ENCODE results near the gene TBCCD1. TPM values are rescaled to one million over a fixed set of nuclear protein-coding genes. Genes with fewer than 3 reads are reported as not detected.

The TBCCD1 gene
- total RNA-seq, 1 experiment from 2014 or later = 7.4 TPM

- no peak overlapping the region for H4K91ac ChIP-seq (ENCODE audit: insufficient read length, low read depth, low read length)
- DNase-seq = no peak
- no peaks in the 10 kb centered on the region for H3K79me1 ChIP-seq (ENCODE audit: insufficient read depth, low read depth, low read length, poor library complexity, severe bottlenecking)
- no peak overlapping the region for H4K5ac ChIP-seq (ENCODE audit: insufficient read length, low read depth, low read length)
- no peak overlapping the region for H3K4ac ChIP-seq (ENCODE audit: low read depth, low read length)
- no peak overlapping the region for H3T11ph ChIP-seq (ENCODE audit: low read length)
- H2BK20ac ChIP-seq (ENCODE audit: low read depth, low read length, poor library complexity, severe bottlenecking) = no peak overlapping the region
- no peak overlapping the region for H3K27ac Mint-ChIP-seq
- no peak overlapping the region for H2BK5ac ChIP-seq (ENCODE audit: insufficient read length, low read length)
- TF ChIP-seq CTCF (conservative IDR thresholded peaks at IDR 0.05) = no peak
- H4K20me1 ChIP-seq (ENCODE audit: control insufficient read depth, insufficient read depth, insufficient read length) = no peaks in the 10 kb centered on the region
- no peak overlapping the region for H3K14ac ChIP-seq (ENCODE audit: insufficient read depth, low read length)
- no peak overlapping the region for H3K9ac ChIP-seq (ENCODE audit: extremely low read depth, insufficient read length, low read length)
- no peaks in the 10 kb centered on the region for H3K27me3 Mint-ChIP-seq (ENCODE audit: low read depth)
- H2AFZ ChIP-seq (ENCODE audit: low read length) = no peak overlapping the region
- H3K23ac ChIP-seq (ENCODE audit: insufficient read length, low read depth, low read length) = no peak overlapping the region
- H2BK15ac ChIP-seq (ENCODE audit: low read depth, low read length) = no peak overlapping the region
- peaks cover 2% of the 10 kb centered on the region; the same call in 1 of the 2 replicates for H3K4me1 ChIP-seq (ENCODE audit: insufficient read depth, low read length)
- H3K27ac ChIP-seq (ENCODE audit: insufficient read length, low read depth, low read length) = no peak overlapping the region
- H2BK12ac ChIP-seq (ENCODE audit: insufficient read length, low read depth, low read length) = no peak overlapping the region
- H3K9me3 ChIP-seq (ENCODE audit: control insufficient read depth, low read depth, low read length) = no peaks in the 10 kb centered on the region
- no peak overlapping the region for H3K4me3 Mint-ChIP-seq
- no peak overlapping the region for H3K56ac ChIP-seq (ENCODE audit: insufficient read length, low read depth, low read length)
- no peak overlapping the region for H2AK5ac ChIP-seq (ENCODE audit: insufficient read length, low read length)
- no CpG with 5 or more reads among the region's 6 CpGs for WGBS (ENCODE audit: extremely low coverage, insufficient read length, low lambda C conversion rate)
- H3K27me3 ChIP-seq (ENCODE audit: insufficient read depth, low read length) = no peaks in the 10 kb centered on the region
- no peak overlapping the region for H3K18ac ChIP-seq (ENCODE audit: insufficient read length, low read depth, low read length)
- no peaks in the 10 kb centered on the region for H3K23me2 ChIP-seq (ENCODE audit: insufficient read length, low read depth, low read length, poor library complexity, severe bottlenecking)
- no peaks in the 10 kb centered on the region; a peak in 1 of 7 replicates for H3K36me3 Mint-ChIP-seq (ENCODE audit: insufficient read depth in 1 of 3, low read depth in 3 of 3)
- no peaks in the 10 kb centered on the region for H3K9me3 Mint-ChIP-seq
- peaks cover 8 to 12% of the 10 kb centered on the region in 2 experiments for H3K4me1 Mint-ChIP-seq
- H4K8ac ChIP-seq (replicated peaks; ENCODE audit: insufficient read length, low read depth, low read length) = no peak overlapping the region
- no peak overlapping the region for H2BK120ac ChIP-seq (ENCODE audit: low read depth, low read length, poor library complexity, severe bottlenecking)
- H3K79me2 ChIP-seq (ENCODE audit: insufficient read depth, low read length) = no peaks in the 10 kb centered on the region
- no peak overlapping the region for H3K4me2 ChIP-seq (ENCODE audit: insufficient read depth, insufficient read length, low read length)
Observed at GRCh38 chr3:186534113-186534669, 32.9 kb downstream of the TBCCD1 start.

All from H9 (cell line).